Parathyroid adenoma (tissue), 2 donors: Measurements from ENCODE around the gene ATXN10.

Experiments used
- H2AFZ ChIP-seq: fragments of 300-600 bp; sonication (generic); one replicate; pipeline ENCODE4 v1.7.0; 2017; ENCODE audit warnings: antibody characterized with exemption, mild to moderate bottlenecking
- H3K27ac ChIP-seq: fragments of 300-600 bp; sonication (generic); one replicate; pipeline ENCODE4 v1.7.0; 2017
- H3K27me3 ChIP-seq: fragments of 300-600 bp; sonication (generic); one replicate; pipeline ENCODE4 v1.7.0; 2017; ENCODE audit warnings: low read length; ENCODE audit not compliant: control insufficient read depth, insufficient read depth
- H3K36me3 ChIP-seq: fragments of 300-600 bp; sonication (generic); one replicate; pipeline ENCODE4 v1.7.0; 2017; ENCODE audit warnings: low read length; ENCODE audit not compliant: control insufficient read depth, insufficient read depth
- H3K4me1 ChIP-seq: fragments of 300-600 bp; sonication (generic); one replicate; pipeline ENCODE4 v1.7.0; 2017; ENCODE audit warnings: control low read depth
- H3K4me2 ChIP-seq: fragments of 300-600 bp; sonication (generic); one replicate; pipeline ENCODE4 v1.7.0; 2017; ENCODE audit warnings: low read length
- H3K4me3 ChIP-seq: fragments of 300-600 bp; sonication (generic); one replicate; pipeline ENCODE4 v1.7.0; 2017; ENCODE audit warnings: low read depth, low read length
- H3K79me2 ChIP-seq: fragments of 300-600 bp; sonication (generic); one replicate; pipeline ENCODE4 v1.7.0; 2017; ENCODE audit warnings: control low read depth
- H3K9ac ChIP-seq: fragments of 300-600 bp; sonication (generic); one replicate; pipeline ENCODE4 v1.7.0; 2017; ENCODE audit warnings: mild to moderate bottlenecking
- H3K9me3 ChIP-seq: fragments of 300-600 bp; sonication (generic); one replicate; pipeline ENCODE4 v1.7.0; 2017; ENCODE audit warnings: low read length; ENCODE audit not compliant: control insufficient read depth
- TF ChIP-seq, protein P1 (sequence below): fragments of 300-600 bp; sonication (generic); IDR thresholded peaks from one replicate; pipeline ENCODE4 v1.7.0; 2017; ENCODE audit warnings: antibody characterized with exemption, mild to moderate bottlenecking
- donor health status: primary hyperparathyroidism.

ATXN10 gene

DNA sequence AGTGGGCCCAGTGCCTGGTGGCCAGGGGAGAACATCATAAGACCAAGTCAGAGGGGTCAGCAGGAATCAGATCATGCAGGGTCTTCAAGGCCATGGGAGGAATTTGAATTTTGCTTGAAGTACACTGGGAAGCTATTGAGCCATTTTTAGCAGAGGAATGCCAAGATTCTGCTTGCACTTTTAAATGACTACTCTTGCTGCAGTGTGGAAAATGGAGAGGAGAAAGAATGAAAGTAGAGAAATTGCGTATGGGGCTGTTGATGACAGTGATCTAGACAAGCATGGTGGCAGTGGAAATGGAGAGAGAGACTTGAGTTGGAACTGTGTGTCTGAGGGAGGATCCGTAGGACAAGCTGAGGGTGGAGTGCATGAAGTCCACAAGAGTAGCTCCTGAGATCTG lies 177.3 kb downstream of the ATXN10 start:
- Histone ChIP-seq H3K9ac (no peak overlapping the region), H3K27ac (no peak overlapping the region), H3K27me3 (no peaks in the 10 kb centered on the region), H3K4me2 (no peak overlapping the region), H2AFZ (no peak overlapping the region), H3K79me2 (no peaks in the 10 kb centered on the region), H3K9me3 (no peaks in the 10 kb centered on the region), H3K4me1 (no peaks in the 10 kb centered on the region), H3K36me3 (no peaks in the 10 kb centered on the region), H3K4me3 (no peak overlapping the region)
- TF ChIP-seq, protein P1, sequence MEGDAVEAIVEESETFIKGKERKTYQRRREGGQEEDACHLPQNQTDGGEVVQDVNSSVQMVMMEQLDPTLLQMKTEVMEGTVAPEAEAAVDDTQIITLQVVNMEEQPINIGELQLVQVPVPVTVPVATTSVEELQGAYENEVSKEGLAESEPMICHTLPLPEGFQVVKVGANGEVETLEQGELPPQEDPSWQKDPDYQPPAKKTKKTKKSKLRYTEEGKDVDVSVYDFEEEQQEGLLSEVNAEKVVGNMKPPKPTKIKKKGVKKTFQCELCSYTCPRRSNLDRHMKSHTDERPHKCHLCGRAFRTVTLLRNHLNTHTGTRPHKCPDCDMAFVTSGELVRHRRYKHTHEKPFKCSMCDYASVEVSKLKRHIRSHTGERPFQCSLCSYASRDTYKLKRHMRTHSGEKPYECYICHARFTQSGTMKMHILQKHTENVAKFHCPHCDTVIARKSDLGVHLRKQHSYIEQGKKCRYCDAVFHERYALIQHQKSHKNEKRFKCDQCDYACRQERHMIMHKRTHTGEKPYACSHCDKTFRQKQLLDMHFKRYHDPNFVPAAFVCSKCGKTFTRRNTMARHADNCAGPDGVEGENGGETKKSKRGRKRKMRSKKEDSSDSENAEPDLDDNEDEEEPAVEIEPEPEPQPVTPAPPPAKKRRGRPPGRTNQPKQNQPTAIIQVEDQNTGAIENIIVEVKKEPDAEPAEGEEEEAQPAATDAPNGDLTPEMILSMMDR, result no peak

DNA sequence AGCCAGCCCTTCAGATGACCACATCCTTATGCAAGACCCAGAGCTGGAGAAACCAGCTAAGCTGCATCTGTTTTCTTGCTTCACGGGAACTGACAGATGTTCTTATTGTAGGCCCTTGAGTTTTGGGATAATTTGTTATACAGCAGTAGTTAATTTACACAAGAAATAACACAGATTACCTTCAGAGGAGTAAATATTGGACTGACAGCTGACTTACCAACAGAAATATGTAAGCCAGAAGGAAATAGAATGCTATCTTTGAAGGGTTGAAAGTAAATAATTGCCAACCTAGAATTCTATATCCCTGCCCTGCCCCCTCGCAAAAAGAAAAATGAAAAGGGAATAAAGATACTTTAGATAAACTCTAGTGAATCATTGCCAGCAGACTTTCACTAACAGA lies 181.2 kb downstream of the ATXN10 start:
- no peak overlapping the region for H3K27ac ChIP-seq
- H3K36me3 ChIP-seq, result no peaks in the 10 kb centered on the region
- no peak overlapping the region for H3K4me3 ChIP-seq
- H3K9me3 ChIP-seq, result no peaks in the 10 kb centered on the region
- no peaks in the 10 kb centered on the region for H3K79me2 ChIP-seq
- H3K27me3 ChIP-seq, result no peaks in the 10 kb centered on the region
- no peak overlapping the region for H2AFZ ChIP-seq
- no peak overlapping the region for H3K4me2 ChIP-seq
- no peak overlapping the region for H3K9ac ChIP-seq
- TF ChIP-seq, protein P1, result no peak
- H3K4me1 ChIP-seq, result no peaks in the 10 kb centered on the region

DNA sequence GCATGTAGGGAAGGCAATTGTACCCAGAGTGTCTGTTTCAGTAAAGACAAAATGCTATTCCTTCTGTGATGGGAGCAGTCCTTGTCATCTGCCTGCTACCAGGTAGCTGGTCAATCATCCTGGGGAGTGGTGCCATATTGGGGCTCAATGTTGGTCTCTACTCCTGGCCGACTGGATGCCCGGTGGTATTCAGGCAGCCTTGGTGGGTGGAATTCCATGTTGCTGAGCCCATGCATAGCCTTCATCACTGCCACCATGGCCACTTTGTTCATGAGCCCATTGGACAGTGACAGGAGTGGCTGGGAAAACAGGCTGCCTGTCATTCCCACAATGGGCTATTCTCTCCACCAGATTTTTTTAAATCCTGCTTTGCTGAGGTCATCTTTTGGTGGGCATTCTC lies 184.3 kb downstream of the ATXN10 start:
- Histone ChIP-seq H3K79me2 (no peaks in the 10 kb centered on the region), H3K4me2 (no peak overlapping the region), H3K27me3 (no peaks in the 10 kb centered on the region), H3K36me3 (no peaks in the 10 kb centered on the region), H3K4me1 (no peaks in the 10 kb centered on the region), H3K27ac (no peak overlapping the region), H3K4me3 (no peak overlapping the region), H3K9me3 (no peaks in the 10 kb centered on the region), H2AFZ (no peak overlapping the region), H3K9ac (no peak overlapping the region)
- TF ChIP-seq, protein P1, result no peak

DNA sequence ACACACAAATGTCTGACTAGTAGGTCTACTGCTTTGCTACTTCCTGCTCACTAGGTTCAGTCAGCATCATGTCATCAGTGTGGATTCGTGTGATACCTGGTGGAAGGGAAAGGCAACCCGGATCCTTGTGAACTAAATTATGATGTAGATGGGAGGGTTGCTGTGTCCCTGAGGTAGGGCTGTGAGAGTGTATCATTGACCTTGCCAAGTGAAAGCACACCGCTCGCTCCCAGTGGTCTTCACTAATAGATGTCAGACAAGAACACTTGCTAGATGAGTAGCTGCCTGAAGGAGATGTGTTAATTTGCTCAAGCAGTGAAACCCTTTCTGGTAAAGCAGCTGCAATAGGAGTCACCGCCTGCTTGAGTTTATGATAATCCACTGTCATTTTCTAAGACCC lies 185.9 kb downstream of the ATXN10 start:
- H3K9ac ChIP-seq, result no peak overlapping the region
- H2AFZ ChIP-seq, result no peak overlapping the region
- H3K4me2 ChIP-seq, result no peak overlapping the region
- no peaks in the 10 kb centered on the region for H3K9me3 ChIP-seq
- TF ChIP-seq, protein P1, result no peak
- H3K79me2 ChIP-seq, result no peaks in the 10 kb centered on the region
- no peak overlapping the region for H3K4me3 ChIP-seq
- no peaks in the 10 kb centered on the region for H3K36me3 ChIP-seq
- H3K4me1 ChIP-seq, result no peaks in the 10 kb centered on the region
- H3K27ac ChIP-seq, result no peak overlapping the region
- H3K27me3 ChIP-seq, result no peaks in the 10 kb centered on the region

DNA sequence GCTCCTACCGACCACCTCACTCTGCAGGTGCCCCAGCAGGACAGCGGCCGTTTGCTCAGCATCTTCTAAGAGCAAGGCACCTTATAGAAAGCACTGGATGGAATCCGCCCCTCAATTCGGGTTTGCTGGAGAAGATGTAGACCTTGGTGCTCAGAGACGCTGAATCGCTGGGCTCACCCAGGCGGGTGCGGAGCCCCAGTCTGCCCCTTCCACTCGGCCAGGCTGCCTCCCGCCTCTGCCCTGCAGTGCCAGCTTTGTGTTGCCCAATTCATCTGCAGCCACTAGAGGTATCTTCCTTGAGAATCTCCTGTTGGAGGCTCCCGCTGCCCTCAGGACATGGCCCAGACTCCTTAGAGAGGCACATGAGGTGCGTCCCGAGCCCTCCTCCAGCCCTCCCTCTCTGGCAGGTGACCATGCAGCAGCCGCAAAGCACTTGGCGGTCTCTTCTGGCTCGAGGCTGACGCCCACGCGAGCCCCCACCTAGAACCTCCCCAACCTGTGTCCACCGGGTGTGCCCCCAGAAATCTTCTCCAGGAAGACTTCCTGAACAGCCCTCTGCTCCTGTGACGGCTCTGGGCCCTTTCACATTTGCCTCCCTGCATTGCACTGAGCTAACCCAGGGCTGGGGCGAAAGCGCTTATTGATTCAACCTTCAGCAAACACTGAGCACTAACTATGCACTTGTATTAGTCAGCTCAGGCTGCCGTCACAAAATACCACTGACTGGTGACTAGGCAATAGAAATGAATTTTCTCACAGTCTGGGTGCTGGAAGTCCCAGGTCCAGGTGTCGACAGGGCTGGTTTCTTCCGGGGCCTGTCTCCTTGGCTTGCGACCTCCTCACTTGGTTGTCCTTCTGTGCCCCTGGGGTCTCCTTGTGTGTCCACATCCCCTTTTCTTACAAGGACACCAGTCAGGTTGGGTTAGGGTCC lies 187.9 kb downstream of the ATXN10 start:
- H3K27me3 ChIP-seq, result no peaks in the 10 kb centered on the region
- no peaks in the 10 kb centered on the region for H3K79me2 ChIP-seq
- no peak overlapping the region for H3K9ac ChIP-seq
- no peak overlapping the region for H3K27ac ChIP-seq
- no peak overlapping the region for H3K4me2 ChIP-seq
- no peak overlapping the region for H3K4me3 ChIP-seq
- H2AFZ ChIP-seq, result no peak overlapping the region
- H3K9me3 ChIP-seq, result no peaks in the 10 kb centered on the region
- H3K36me3 ChIP-seq, result no peaks in the 10 kb centered on the region
- H3K4me1 ChIP-seq, result no peaks in the 10 kb centered on the region
- TF ChIP-seq, protein P1, result no peak
